Panc1 (cell line): ENCODE data around the gene NUDT15. TPM values are rescaled to one million over a fixed set of nuclear protein-coding genes. Genes with fewer than 3 reads are reported as not detected.

Experiments used
- ATAC-seq: fragments of 200-7000 bp; cut with Tn5 transposase; 2 replicates; pipeline ENCODE4 v1.9.1; 2020; ENCODE audit warnings: mild to moderate bottlenecking, moderate library complexity
- BruUV-seq: library from RNA; stranded (reverse); fragments of 400-500 nt; replicated peaks from 2 replicates; lab custom pipeline; 2021; lab: Mats Ljungman, UMichigan
- CTCF ChIA-PET: fragments of 300-600 bp; sonication (Branson Sonifier 250); formaldehyde crosslinking; loops from one replicate; lab custom pipeline; 2022; ENCODE audit warnings: antibody characterized with exemption; lab: Charles Lee
- POLR2A ChIA-PET: fragments of 300-600 bp; sonication (Branson Sonifier 250); formaldehyde crosslinking; loops from one replicate; lab custom pipeline; 2022; ENCODE audit warnings: antibody characterized with exemption; lab: Charles Lee
- DNase-seq: peaks from one replicate; pipeline ENCODE4 v3.0.0-alpha.2; 2010; ENCODE audit warnings: low read depth, low spot score
- H3K27ac ChIP-seq: 2 replicates; pipeline ENCODE4 v1.5.1; 2011; ENCODE audit warnings: mild to moderate bottlenecking, low read length, inconsistent platforms
- H3K27me3 ChIP-seq: fragments of 200-500 bp; sonication (Bioruptor generic); 2 replicates; pipeline ENCODE4 v1.6.0; 2014; ENCODE audit warnings: low read length, inconsistent platforms; ENCODE audit not compliant: control insufficient read depth, insufficient read depth
- H3K36me3 ChIP-seq: fragments of 200-500 bp; sonication (Bioruptor generic); 2 replicates; pipeline ENCODE4 v1.5.1; 2014; ENCODE audit warnings: inconsistent platforms, mild to moderate bottlenecking, low read length, moderate library complexity; ENCODE audit not compliant: control insufficient read depth, insufficient read depth
- H3K4me1 ChIP-seq: 2 replicates; pipeline ENCODE4 v1.5.1; 2011; ENCODE audit warnings: inconsistent platforms, mild to moderate bottlenecking, low read length, moderate library complexity; ENCODE audit not compliant: control insufficient read depth, insufficient read depth
- H3K4me3 ChIP-seq, 2 experiments: 2 replicates each; pipeline ENCODE4 v1.5.1; 2011 to 2012; ENCODE audit warnings: low read depth in 2 of 2, low read length in 2 of 2, mild to moderate bottlenecking in 2 of 2, inconsistent platforms in 1 of 2, moderate library complexity in 1 of 2
- H3K9me3 ChIP-seq: fragments of 200-500 bp; sonication (Bioruptor generic); 2 replicates; pipeline ENCODE4 v1.5.1; 2014; ENCODE audit warnings: low read depth, mild to moderate bottlenecking, inconsistent platforms, low read length, moderate library complexity; ENCODE audit not compliant: control insufficient read depth, insufficient read depth
- POLR2AphosphoS5 ChIP-seq: IDR thresholded peaks from 2 replicates; pipeline ENCODE4 v1.6.1; 2012; ENCODE audit warnings: mild to moderate bottlenecking, low read depth, low read length, moderate library complexity
- SIN3A ChIP-seq: IDR thresholded peaks from 2 replicates; pipeline ENCODE4 v1.6.1; 2012; ENCODE audit warnings: low read depth, mild to moderate bottlenecking, low read length, moderate library complexity, borderline replicate concordance; ENCODE audit not compliant: insufficient read depth
- TCF7L2 ChIP-seq: IDR thresholded peaks from 2 replicates; pipeline ENCODE4 v1.6.1; 2011; ENCODE audit warnings: mild to moderate bottlenecking, low read depth, low read length, inconsistent platforms
- in situ Hi-C: cut with HindIII; loops from 2 replicates; pipeline ENCODE4 v1.10.0; 2016; ENCODE audit warnings: low sequenced_read_pairs, low pct_unique_long_range_greater_than_20kb
- intact Hi-C: fragments of 100-400 bp; cut with micrococcal nuclease; formaldehyde crosslinking; loops from one replicate; pipeline ENCODE4 v1.10.0; 2022; ENCODE audit not compliant: unreplicated experiment
- total RNA-seq: library from RNA; stranded (reverse); gene quantifications from one replicate; pipeline ENCODE4 v1.2.1, GENCODE V29; 2021; ENCODE audit not compliant: unreplicated experiment
- TF ChIP-seq, protein P1 (sequence below), 2 experiments: IDR thresholded peaks; 2 replicates each; pipeline ENCODE4 v1.6.1; 2011 to 2012; ENCODE audit warnings: low read depth in 2 of 2, control low read depth in 1 of 2, low read length in 1 of 2, mild to moderate bottlenecking in 1 of 2, moderate library complexity in 1 of 2; ENCODE audit not compliant: insufficient read depth in 1 of 2
- TF ChIP-seq, protein P2 (sequence below): fragments of 450-650 bp; IDR thresholded peaks from 2 replicates; pipeline ENCODE4 v1.5.1; 2017; ENCODE audit warnings: mild to moderate bottlenecking

Gene NUDT15
- total RNA-seq, 1 experiment from 2014 or later = 18.9 TPM

DNA sequence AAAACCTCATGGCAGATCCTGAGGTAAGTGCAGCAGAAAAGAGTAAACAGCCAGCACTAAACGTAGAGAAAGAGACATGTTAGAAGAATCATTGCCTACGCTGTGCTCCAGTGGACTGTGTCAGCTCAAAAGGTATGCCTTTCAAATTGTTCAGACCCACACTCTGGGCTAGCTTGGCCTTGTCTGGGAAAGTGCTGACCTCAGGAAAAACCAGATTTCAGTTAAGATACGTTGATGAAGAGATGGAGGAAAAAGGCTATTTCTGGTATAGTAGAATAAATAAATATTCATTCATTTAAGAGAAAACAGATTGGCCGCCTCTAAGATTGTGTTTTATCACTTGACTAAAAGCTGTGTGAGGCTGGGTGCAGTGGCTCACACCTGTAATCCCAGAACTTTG is 26.8 kb upstream of the NUDT15 start:
- in situ Hi-C loops (no loop called here), intact Hi-C loops (no loop called here)
- no TSS peak for BruUV-seq
- ChIA-PET POLR2A (no interaction called here), CTCF (no interaction called here)
- TF ChIP-seq, protein P1, sequence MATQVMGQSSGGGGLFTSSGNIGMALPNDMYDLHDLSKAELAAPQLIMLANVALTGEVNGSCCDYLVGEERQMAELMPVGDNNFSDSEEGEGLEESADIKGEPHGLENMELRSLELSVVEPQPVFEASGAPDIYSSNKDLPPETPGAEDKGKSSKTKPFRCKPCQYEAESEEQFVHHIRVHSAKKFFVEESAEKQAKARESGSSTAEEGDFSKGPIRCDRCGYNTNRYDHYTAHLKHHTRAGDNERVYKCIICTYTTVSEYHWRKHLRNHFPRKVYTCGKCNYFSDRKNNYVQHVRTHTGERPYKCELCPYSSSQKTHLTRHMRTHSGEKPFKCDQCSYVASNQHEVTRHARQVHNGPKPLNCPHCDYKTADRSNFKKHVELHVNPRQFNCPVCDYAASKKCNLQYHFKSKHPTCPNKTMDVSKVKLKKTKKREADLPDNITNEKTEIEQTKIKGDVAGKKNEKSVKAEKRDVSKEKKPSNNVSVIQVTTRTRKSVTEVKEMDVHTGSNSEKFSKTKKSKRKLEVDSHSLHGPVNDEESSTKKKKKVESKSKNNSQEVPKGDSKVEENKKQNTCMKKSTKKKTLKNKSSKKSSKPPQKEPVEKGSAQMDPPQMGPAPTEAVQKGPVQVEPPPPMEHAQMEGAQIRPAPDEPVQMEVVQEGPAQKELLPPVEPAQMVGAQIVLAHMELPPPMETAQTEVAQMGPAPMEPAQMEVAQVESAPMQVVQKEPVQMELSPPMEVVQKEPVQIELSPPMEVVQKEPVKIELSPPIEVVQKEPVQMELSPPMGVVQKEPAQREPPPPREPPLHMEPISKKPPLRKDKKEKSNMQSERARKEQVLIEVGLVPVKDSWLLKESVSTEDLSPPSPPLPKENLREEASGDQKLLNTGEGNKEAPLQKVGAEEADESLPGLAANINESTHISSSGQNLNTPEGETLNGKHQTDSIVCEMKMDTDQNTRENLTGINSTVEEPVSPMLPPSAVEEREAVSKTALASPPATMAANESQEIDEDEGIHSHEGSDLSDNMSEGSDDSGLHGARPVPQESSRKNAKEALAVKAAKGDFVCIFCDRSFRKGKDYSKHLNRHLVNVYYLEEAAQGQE (IDR thresholded peaks at IDR 0.05; ENCODE audit: insufficient read depth in 1 of 2, low read depth in 2 of 2, low read length in 1 of 2) = no peak
- TF ChIP-seq, protein P2, sequence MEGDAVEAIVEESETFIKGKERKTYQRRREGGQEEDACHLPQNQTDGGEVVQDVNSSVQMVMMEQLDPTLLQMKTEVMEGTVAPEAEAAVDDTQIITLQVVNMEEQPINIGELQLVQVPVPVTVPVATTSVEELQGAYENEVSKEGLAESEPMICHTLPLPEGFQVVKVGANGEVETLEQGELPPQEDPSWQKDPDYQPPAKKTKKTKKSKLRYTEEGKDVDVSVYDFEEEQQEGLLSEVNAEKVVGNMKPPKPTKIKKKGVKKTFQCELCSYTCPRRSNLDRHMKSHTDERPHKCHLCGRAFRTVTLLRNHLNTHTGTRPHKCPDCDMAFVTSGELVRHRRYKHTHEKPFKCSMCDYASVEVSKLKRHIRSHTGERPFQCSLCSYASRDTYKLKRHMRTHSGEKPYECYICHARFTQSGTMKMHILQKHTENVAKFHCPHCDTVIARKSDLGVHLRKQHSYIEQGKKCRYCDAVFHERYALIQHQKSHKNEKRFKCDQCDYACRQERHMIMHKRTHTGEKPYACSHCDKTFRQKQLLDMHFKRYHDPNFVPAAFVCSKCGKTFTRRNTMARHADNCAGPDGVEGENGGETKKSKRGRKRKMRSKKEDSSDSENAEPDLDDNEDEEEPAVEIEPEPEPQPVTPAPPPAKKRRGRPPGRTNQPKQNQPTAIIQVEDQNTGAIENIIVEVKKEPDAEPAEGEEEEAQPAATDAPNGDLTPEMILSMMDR = no peak
- TF ChIP-seq POLR2AphosphoS5 (no peak), TCF7L2 (no peak), SIN3A (no peak)
- H3K36me3 ChIP-seq = no peaks in the 10 kb centered on the region
- no peaks in the 10 kb centered on the region for H3K27me3 ChIP-seq
- H3K27ac ChIP-seq = no peak overlapping the region
- DNase-seq (no peak), ATAC-seq (no peak)
- H3K9me3 ChIP-seq = no peaks in the 10 kb centered on the region
- no peaks in the 10 kb centered on the region for H3K4me1 ChIP-seq
- H3K4me3 ChIP-seq = no peak overlapping the region

DNA sequence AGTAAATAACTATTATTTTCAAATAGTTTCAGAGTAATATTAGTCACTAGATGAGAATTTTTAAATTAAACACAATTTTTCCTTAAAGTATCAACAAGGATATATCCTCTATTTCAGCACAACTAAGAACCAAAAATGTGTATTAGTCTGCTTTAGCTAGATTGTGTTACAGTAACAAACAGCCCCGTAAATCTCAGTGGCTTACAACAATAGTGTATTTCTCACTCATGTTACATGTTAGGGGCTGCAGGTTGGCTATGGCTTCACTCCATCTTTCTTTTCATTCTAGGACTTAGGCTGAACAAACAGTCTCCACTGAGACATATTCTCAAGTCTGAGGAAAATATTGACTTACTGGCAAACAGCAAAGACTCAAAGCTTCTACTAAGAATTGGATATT is 24.9 kb upstream of the NUDT15 start:
- ATAC-seq = no peak
- Histone ChIP-seq H3K4me1 (no peaks in the 10 kb centered on the region), H3K9me3 (no peaks in the 10 kb centered on the region), H3K4me3 (no peak overlapping the region), H3K36me3 (no peaks in the 10 kb centered on the region), H3K27me3 (no peaks in the 10 kb centered on the region), H3K27ac (no peak overlapping the region)
- in situ Hi-C loops (no loop called here), intact Hi-C loops (no loop called here)
- TF ChIP-seq, protein P2 = no peak
- no peak for TF ChIP-seq TCF7L2
- TF ChIP-seq, protein P1 (IDR thresholded peaks at IDR 0.05; ENCODE audit: insufficient read depth in 1 of 2, low read depth in 2 of 2, low read length in 1 of 2) = no peak
- CTCF ChIA-PET = no interaction called here
- no peak for DNase-seq
- no TSS peak for BruUV-seq
- POLR2A ChIA-PET = no interaction called here
